ENCODE data around the gene ARHGEF40.

The ARHGEF40 gene

GRCh38 chr14:21061347-21061668 is 8.8 kb upstream of the ARHGEF40 start:
- H3K4me1 ChIP-seq (ENCODE audit: control insufficient read depth, insufficient read depth, low read length): no peaks in the 10 kb centered on the region
- H3K27me3 ChIP-seq (ENCODE audit: control insufficient read depth in 1 of 2, insufficient read depth in 2 of 2, low read length in 2 of 2): no peaks in the 10 kb centered on the region
- H3K9ac ChIP-seq (ENCODE audit: low read length in 2 of 2): no peak overlapping the region
- no peaks in the 10 kb centered on the region for H3K9me3 ChIP-seq (ENCODE audit: control insufficient read depth in 2 of 2, low read length in 2 of 2)
- H3K27ac ChIP-seq (ENCODE audit: low read length): no peak overlapping the region
- no peak overlapping the region for H3K4me3 ChIP-seq (ENCODE audit: low read length in 2 of 2)
- H3K36me3 ChIP-seq (ENCODE audit: control insufficient read depth in 2 of 2, insufficient read depth in 2 of 2, low read length in 2 of 2): no peaks in the 10 kb centered on the region

DNA sequence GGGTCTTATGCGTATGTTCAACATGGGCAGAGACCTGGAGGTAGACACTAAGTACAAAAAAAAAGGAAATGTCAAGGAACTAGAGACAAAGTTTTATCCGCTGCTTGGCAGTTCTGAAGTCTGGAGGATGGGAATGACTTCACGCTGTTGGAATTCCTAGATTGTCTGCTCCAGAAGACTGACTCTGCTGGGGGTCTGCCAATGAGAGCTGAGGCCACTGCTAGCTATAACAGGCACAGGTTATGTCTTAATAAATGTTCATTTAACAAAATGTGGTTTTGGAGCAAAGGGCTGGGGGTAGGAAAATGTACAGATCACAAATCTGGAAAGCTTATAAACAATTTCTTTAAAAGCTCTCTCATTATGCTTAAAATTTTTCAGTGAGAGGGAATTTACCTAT is 6.6 kb upstream of the ARHGEF40 start:
- no peak overlapping the region for H3K4me3 ChIP-seq (ENCODE audit: low read length in 2 of 2)
- no peaks in the 10 kb centered on the region for H3K27me3 ChIP-seq (ENCODE audit: control insufficient read depth in 1 of 2, insufficient read depth in 2 of 2, low read length in 2 of 2)
- no peak overlapping the region for H3K9ac ChIP-seq (ENCODE audit: low read length in 2 of 2)
- no peaks in the 10 kb centered on the region for H3K36me3 ChIP-seq (ENCODE audit: control insufficient read depth in 2 of 2, insufficient read depth in 2 of 2, low read length in 2 of 2)
- H3K4me1 ChIP-seq (ENCODE audit: control insufficient read depth, insufficient read depth, low read length): peaks cover under 1% of the 10 kb centered on the region
- no peak overlapping the region for H3K27ac ChIP-seq (ENCODE audit: low read length)
- H3K9me3 ChIP-seq (ENCODE audit: control insufficient read depth in 2 of 2, low read length in 2 of 2): no peaks in the 10 kb centered on the region

DNA sequence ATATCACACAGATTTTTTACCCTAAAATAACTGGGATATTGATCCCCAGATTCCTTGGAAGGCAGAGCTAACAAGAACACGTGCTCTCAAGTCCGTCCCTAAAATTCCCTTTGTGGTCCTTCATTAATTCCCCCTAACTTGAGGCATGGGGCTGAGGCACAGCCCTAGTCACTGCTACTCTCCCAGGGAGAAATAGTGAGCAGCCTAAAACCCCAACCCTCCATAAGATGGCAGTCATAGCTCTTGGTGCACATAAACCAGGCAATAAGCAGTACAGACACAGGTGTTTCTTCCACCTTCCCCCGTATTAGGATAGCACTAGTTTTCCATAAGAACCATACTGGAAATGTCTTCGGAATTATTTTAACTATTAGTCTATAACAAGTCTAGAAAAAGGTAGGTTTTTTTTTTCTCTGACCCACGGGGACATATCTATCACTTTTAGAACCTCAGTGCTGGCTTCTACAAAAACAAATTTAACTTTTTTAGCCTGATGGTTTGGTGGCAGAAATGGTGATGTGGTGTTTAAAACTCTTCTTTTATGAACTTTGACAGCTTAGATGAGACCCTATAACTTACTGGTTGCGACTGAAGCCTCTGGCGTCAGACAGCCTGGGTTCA is 3.1 kb upstream of the ARHGEF40 start:
- Histone ChIP-seq H3K4me1 (ENCODE audit: control insufficient read depth, insufficient read depth, low read length) (peaks cover 29% of the 10 kb centered on the region), H3K9me3 (ENCODE audit: control insufficient read depth in 2 of 2, low read length in 2 of 2) (no peaks in the 10 kb centered on the region), H3K9ac (ENCODE audit: low read length in 2 of 2) (no peak overlapping the region), H3K27me3 (ENCODE audit: control insufficient read depth in 1 of 2, insufficient read depth in 2 of 2, low read length in 2 of 2) (no peaks in the 10 kb centered on the region), H3K36me3 (ENCODE audit: control insufficient read depth in 2 of 2, insufficient read depth in 2 of 2, low read length in 2 of 2) (no peaks in the 10 kb centered on the region), H3K4me3 (ENCODE audit: low read length in 2 of 2) (no peak overlapping the region), H3K27ac (ENCODE audit: low read length) (no peak overlapping the region)

GRCh38 chr14:21068521-21069387 is 1.4 kb upstream of the ARHGEF40 start:
- peak overlapping the region; percentile 68 to 86 for H3K4me3 ChIP-seq (ENCODE audit: low read length in 2 of 2)
- H3K9ac ChIP-seq (ENCODE audit: low read length in 2 of 2): peak overlapping the region; percentile 63 to 68
- H3K4me1 ChIP-seq (ENCODE audit: control insufficient read depth, insufficient read depth, low read length): peaks cover 38% of the 10 kb centered on the region
- peaks cover 5% of the 10 kb centered on the region in 2 donors for H3K36me3 ChIP-seq (ENCODE audit: control insufficient read depth in 2 of 2, insufficient read depth in 2 of 2, low read length in 2 of 2)
- H3K27ac ChIP-seq (ENCODE audit: low read length): peak overlapping the region; percentile 60
- no peaks in the 10 kb centered on the region for H3K27me3 ChIP-seq (ENCODE audit: control insufficient read depth in 1 of 2, insufficient read depth in 2 of 2, low read length in 2 of 2)
- H3K9me3 ChIP-seq (ENCODE audit: control insufficient read depth in 2 of 2, low read length in 2 of 2): no peaks in the 10 kb centered on the region

- Histone ChIP-seq H3K36me3 (ENCODE audit: control insufficient read depth in 2 of 2, insufficient read depth in 2 of 2, low read length in 2 of 2) (peaks cover 9 to 12% of the 10 kb centered on the region in 2 donors), H3K9ac (ENCODE audit: low read length in 2 of 2) (peak overlapping the region; percentile 63 to 69), H3K27ac (ENCODE audit: low read length) (peak overlapping the region; percentile 60), H3K4me3 (ENCODE audit: low read length in 2 of 2) (peak overlapping the region; percentile 68 to 86), H3K9me3 (ENCODE audit: control insufficient read depth in 2 of 2, low read length in 2 of 2) (no peaks in the 10 kb centered on the region), H3K27me3 (ENCODE audit: control insufficient read depth in 1 of 2, insufficient read depth in 2 of 2, low read length in 2 of 2) (no peaks in the 10 kb centered on the region), H3K4me1 (ENCODE audit: control insufficient read depth, insufficient read depth, low read length) (peaks cover 38% of the 10 kb centered on the region)
Observed at GRCh38 chr14:21069388-21070082, 569 bp upstream of the ARHGEF40 start.

DNA sequence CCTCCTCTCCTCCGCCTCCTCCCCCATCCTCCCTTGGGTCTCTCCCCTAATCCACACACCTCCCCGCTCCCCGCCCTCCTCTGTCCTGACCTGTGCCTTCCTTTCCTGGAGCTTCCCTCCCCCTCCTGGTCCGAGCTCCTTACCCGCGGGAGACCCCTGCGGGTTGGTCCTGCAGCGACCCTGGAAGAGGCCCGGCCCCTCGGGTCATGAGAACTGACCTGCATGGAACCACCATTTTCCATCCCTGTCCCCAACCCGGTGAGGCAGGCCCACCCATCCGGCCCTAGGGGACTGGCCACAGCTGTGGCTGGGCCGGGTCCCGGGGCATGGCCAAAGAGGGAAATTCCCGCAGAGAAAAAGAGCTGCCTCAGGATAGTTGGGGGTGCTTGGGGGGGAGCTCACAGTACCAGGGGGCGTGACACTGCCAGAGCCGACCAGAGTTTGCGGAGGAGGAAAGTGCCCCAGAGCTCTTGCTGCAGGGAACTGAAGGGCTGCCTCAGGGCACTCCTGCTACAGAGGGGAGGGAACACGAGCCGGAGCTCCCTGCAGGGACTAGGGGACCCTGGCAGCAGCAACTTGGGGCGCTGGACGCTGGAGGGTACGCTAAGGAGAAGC is 613 bp downstream of the ARHGEF40 start:
- no peaks in the 10 kb centered on the region for H3K9me3 ChIP-seq (ENCODE audit: control insufficient read depth in 2 of 2, low read length in 2 of 2)
- no peaks in the 10 kb centered on the region for H3K27me3 ChIP-seq (ENCODE audit: control insufficient read depth in 1 of 2, insufficient read depth in 2 of 2, low read length in 2 of 2)
- peak overlapping the region; percentile 86 to 90 for H3K4me3 ChIP-seq (ENCODE audit: low read length in 2 of 2)
- H3K9ac ChIP-seq (ENCODE audit: low read length in 2 of 2): peak overlapping the region; percentile 74 to 80
- peaks cover 38% of the 10 kb centered on the region for H3K4me1 ChIP-seq (ENCODE audit: control insufficient read depth, insufficient read depth, low read length)
- H3K27ac ChIP-seq (ENCODE audit: low read length): peak overlapping the region; percentile 84
- H3K36me3 ChIP-seq (ENCODE audit: control insufficient read depth in 2 of 2, insufficient read depth in 2 of 2, low read length in 2 of 2): peaks cover 12 to 21% of the 10 kb centered on the region in 2 donors

DNA sequence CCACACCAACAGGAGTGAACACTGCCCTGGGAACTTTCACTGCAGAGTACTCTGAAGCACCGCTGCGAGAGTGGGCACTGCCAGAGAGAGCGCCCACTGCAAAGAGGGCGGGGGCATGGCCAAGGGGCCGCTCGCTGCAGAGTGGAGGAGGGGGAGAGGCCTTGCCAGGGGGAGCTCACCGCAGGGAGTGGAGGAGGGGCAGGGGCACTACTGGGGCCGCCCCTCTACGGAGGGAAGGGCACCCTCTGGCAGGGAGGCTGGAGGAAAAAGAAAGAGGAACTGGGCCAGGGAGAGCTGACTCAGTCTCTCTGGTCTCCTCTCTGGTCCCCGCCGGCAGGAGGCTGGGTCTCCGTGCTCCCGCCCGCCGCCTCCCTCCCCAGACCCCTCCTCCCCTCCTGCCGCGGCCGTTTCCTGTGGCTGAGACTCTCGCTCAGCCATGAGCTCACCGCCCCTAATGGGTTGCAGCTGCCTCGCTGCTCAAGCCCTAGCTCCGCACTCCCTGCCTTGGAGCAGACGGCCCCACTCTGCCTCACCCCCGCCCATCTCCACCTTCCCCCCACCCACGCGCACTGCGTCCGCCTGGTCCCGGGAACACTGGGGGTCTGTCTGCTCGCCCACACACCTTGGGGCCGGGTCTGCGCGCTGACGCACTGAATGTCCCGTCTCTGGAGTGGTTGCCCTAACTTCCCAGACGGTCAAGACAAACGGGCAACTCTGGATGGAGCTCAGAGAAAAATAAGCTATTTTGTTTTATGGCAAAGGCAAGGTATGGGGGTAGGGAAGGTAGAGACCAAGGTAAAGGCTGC is 1.3 kb downstream of the ARHGEF40 start:
- Histone ChIP-seq H3K27me3 (ENCODE audit: control insufficient read depth in 1 of 2, insufficient read depth in 2 of 2, low read length in 2 of 2) (no peaks in the 10 kb centered on the region), H3K9me3 (ENCODE audit: control insufficient read depth in 2 of 2, low read length in 2 of 2) (no peaks in the 10 kb centered on the region), H3K27ac (ENCODE audit: low read length) (peak overlapping the region; percentile 84), H3K4me3 (ENCODE audit: low read length in 2 of 2) (peak overlapping the region; percentile 86 to 90), H3K9ac (ENCODE audit: low read length in 2 of 2) (peak overlapping the region; percentile 74 to 80), H3K36me3 (ENCODE audit: control insufficient read depth in 2 of 2, insufficient read depth in 2 of 2, low read length in 2 of 2) (peaks cover 19 to 29% of the 10 kb centered on the region in 2 donors), H3K4me1 (ENCODE audit: control insufficient read depth, insufficient read depth, low read length) (peaks cover 38% of the 10 kb centered on the region)

- peak overlapping the region; percentile 22 to 74 for H3K9ac ChIP-seq (ENCODE audit: low read length in 2 of 2)
- no peaks in the 10 kb centered on the region for H3K27me3 ChIP-seq (ENCODE audit: control insufficient read depth in 1 of 2, insufficient read depth in 2 of 2, low read length in 2 of 2)
- H3K4me3 ChIP-seq (ENCODE audit: low read length in 2 of 2): peak overlapping the region; percentile 86 to 90
Observed at GRCh38 chr14:21072031-21072473, 1.9 kb downstream of the ARHGEF40 start.

DNA sequence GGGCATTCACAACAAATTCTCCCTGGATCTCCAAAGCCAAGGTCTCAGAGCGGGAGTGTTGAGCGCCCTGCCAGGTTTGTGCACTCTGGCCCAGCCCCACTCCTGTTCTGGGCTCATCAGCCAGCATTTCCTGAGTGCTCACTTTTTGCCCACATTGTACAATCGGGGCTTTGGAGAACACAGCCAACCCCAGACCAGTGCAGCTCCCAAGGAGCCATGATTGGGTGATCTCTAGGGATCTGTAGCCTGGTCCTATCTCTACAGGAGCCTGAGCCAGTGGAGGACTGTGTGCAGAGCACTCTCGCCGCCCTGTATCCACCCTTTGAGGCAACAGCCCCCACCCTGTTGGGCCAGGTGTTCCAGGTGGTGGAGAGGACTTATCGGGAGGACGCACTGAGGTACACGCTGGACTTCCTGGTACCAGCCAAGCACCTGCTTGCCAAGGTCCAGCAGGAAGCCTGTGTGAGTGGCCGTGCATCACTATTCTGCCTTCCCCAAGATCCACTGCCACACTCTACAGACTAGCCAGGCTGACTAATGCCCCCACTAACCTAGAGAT is 2.8 kb downstream of the ARHGEF40 start:
- no peak overlapping the region for H3K4me3 ChIP-seq (ENCODE audit: low read length in 2 of 2)
- H3K9me3 ChIP-seq (ENCODE audit: control insufficient read depth in 2 of 2, low read length in 2 of 2): no peaks in the 10 kb centered on the region
- H3K36me3 ChIP-seq (ENCODE audit: control insufficient read depth in 2 of 2, insufficient read depth in 2 of 2, low read length in 2 of 2): peaks cover 22 to 38% of the 10 kb centered on the region in 2 donors
- peak overlapping the region; percentile 84 for H3K27ac ChIP-seq (ENCODE audit: low read length)
- H3K4me1 ChIP-seq (ENCODE audit: control insufficient read depth, insufficient read depth, low read length): peaks cover 38% of the 10 kb centered on the region
- H3K9ac ChIP-seq (ENCODE audit: low read length in 2 of 2): no peak overlapping the region
- no peaks in the 10 kb centered on the region for H3K27me3 ChIP-seq (ENCODE audit: control insufficient read depth in 1 of 2, insufficient read depth in 2 of 2, low read length in 2 of 2)

More at GRCh38 chr14:21072031-21072473, 1.9 kb downstream of the ARHGEF40 start:
- peak overlapping the region; percentile 84 for H3K27ac ChIP-seq (ENCODE audit: low read length)
- H3K36me3 ChIP-seq (ENCODE audit: control insufficient read depth in 2 of 2, insufficient read depth in 2 of 2, low read length in 2 of 2): peaks cover 22 to 34% of the 10 kb centered on the region in 2 donors
- peaks cover 38% of the 10 kb centered on the region for H3K4me1 ChIP-seq (ENCODE audit: control insufficient read depth, insufficient read depth, low read length)
- H3K9me3 ChIP-seq (ENCODE audit: control insufficient read depth in 2 of 2, low read length in 2 of 2): no peaks in the 10 kb centered on the region

Data from stomach smooth muscle (tissue), 2 donors.